ENCODE results near the gene ZNF512B.

DNA sequence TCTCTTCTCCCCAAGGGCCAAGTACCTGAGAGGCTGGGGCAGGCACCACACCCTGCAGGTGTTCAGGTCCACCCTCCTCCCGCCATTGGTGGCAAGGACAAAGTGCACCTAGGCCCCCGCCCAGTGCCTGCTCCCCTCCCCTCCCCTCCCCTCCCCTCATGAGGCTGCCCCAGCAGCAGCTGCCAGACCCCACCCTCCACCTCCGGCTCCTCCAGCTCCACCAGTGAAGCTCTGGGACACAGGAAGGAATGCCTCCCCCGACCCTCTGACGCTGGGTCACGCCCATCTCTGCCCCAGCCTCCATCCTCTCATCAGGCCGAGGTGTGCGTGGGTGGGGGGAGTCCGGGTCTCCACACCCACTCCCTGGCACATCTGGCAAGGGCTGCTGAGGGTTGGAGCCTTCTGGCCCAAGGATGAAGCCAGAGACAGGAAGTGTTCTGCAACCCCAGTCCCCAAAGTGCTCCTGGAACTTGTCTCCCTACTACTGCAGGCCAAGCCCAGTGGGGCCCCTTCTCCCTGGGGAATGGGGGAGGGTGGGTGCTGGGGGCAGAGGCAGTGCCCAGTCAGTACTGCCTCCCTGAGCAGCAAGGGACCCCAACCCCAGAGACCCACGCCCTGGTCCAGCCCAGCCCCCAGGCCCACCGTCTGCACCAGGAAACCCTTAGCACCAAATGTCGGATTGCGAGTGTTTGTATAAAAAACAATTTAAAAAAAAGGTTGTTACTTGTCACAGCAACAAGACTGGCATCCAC, 11.9 kb downstream of the ZNF512B start:
- TF ChIP-seq, protein P1, sequence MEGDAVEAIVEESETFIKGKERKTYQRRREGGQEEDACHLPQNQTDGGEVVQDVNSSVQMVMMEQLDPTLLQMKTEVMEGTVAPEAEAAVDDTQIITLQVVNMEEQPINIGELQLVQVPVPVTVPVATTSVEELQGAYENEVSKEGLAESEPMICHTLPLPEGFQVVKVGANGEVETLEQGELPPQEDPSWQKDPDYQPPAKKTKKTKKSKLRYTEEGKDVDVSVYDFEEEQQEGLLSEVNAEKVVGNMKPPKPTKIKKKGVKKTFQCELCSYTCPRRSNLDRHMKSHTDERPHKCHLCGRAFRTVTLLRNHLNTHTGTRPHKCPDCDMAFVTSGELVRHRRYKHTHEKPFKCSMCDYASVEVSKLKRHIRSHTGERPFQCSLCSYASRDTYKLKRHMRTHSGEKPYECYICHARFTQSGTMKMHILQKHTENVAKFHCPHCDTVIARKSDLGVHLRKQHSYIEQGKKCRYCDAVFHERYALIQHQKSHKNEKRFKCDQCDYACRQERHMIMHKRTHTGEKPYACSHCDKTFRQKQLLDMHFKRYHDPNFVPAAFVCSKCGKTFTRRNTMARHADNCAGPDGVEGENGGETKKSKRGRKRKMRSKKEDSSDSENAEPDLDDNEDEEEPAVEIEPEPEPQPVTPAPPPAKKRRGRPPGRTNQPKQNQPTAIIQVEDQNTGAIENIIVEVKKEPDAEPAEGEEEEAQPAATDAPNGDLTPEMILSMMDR (IDR thresholded peaks at IDR 0.05): no peak
- no peak for TF ChIP-seq POLR2AphosphoS5 (IDR thresholded peaks at IDR 0.05)
